Left ventricle myocardium inferior (tissue), 1 donor: Measurements from ENCODE around the gene SLCO4A1. TPM values are rescaled to one million over a fixed set of nuclear protein-coding genes. Genes with fewer than 3 reads are reported as not detected.

ENCODE experiments used
- DNase-seq: peaks from one replicate; pipeline ENCODE4 v3.0.0-alpha.2; 2020
- H3K27ac ChIP-seq: fragments of 200-600 bp; replicated peaks from 2 replicates; pipeline ENCODE4 v1.8.0; 2021
- H3K27me3 ChIP-seq: fragments of 200-600 bp; 2 replicates; pipeline ENCODE4 v1.8.0; 2021; ENCODE audit warnings: low read depth
- H3K36me3 ChIP-seq: fragments of 200-600 bp; 2 replicates; pipeline ENCODE4 v1.8.0; 2021
- H3K4me1 ChIP-seq: fragments of 200-600 bp; 2 replicates; pipeline ENCODE4 v1.8.0; 2021
- H3K4me3 ChIP-seq: fragments of 200-600 bp; 2 replicates; pipeline ENCODE4 v1.8.0; 2021; ENCODE audit warnings: mild to moderate bottlenecking, moderate library complexity
- H3K9me3 ChIP-seq: fragments of 200-600 bp; replicated peaks from 2 replicates; pipeline ENCODE4 v1.8.0; 2021
- intact Hi-C: fragments of 100-400 bp; cut with micrococcal nuclease; formaldehyde crosslinking; loops from one replicate; pipeline ENCODE4 v1.11.0; 2022
- total RNA-seq: library from RNA; stranded (reverse); fragmentation: NEBNext Ultra II Directional; extraction: Animal tissue kit (Norgen Biotek cat#: 25700); gene quantifications from one replicate; pipeline ENCODE4 v1.2.1, GENCODE V29; 2021
- TF ChIP-seq, protein P1 (sequence below): fragments of 200-600 bp; IDR thresholded peaks from 2 replicates; pipeline ENCODE4 v1.8.0; 2021; ENCODE audit warnings: antibody characterized with exemption, mild to moderate bottlenecking, borderline replicate concordance
- donor health status: DM: no; HTN: yes; CAD: no; lungs with severe emphysema.

The SLCO4A1 gene
- total RNA-seq, 1 donor from 2014 or later = 12.7 TPM

DNA sequence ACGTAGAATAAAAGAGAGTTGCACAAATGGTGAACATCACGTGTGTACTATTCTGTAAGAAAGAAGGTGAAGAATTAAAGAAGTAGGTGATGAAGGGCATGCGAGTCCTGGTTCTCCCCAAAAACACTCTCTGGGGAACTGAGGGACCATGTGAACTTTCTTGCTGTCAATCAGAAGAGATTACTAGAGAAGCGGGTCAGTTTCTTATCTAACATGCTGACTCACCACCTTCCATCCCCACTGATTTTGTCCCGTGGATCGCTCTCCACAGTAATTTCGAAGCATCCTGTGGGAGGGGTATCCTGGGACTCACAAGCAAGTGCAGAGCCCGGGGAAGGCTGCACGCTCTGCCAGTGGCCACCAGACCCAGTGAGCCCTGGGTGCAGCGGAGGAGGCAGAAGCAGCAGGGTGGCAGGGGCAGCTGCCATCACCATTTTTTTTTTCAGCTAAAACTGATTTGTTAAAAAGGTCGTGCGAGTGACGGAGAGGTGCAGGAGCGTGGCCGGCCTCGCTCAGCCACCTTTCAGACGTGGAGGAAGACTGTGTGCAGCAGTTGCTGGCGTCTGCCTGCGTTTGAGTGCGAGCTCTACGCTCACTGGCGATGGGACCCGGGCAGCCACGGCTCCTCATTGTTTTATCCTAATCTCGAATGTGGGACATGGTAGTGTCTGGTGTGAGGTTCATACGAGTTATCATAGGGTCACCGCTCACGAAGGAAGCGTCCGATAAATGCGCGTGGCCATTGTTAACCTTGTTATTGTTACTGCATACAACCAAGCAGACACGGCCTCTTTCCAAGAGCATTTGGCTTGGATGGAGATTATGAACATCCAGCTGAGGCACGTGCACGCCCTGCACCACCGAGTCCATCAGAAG lies 28.0 kb upstream of the SLCO4A1 start:
- Histone ChIP-seq H3K36me3 (no peaks in the 10 kb centered on the region), H3K4me1 (peaks cover 29% of the 10 kb centered on the region), H3K9me3 (no peaks in the 10 kb centered on the region), H3K4me3 (no peak overlapping the region), H3K27me3 (peaks cover 17% of the 10 kb centered on the region), H3K27ac (no peak overlapping the region)
- intact Hi-C loops = no loop called here
- DNase-seq = no peak
- TF ChIP-seq, protein P1, sequence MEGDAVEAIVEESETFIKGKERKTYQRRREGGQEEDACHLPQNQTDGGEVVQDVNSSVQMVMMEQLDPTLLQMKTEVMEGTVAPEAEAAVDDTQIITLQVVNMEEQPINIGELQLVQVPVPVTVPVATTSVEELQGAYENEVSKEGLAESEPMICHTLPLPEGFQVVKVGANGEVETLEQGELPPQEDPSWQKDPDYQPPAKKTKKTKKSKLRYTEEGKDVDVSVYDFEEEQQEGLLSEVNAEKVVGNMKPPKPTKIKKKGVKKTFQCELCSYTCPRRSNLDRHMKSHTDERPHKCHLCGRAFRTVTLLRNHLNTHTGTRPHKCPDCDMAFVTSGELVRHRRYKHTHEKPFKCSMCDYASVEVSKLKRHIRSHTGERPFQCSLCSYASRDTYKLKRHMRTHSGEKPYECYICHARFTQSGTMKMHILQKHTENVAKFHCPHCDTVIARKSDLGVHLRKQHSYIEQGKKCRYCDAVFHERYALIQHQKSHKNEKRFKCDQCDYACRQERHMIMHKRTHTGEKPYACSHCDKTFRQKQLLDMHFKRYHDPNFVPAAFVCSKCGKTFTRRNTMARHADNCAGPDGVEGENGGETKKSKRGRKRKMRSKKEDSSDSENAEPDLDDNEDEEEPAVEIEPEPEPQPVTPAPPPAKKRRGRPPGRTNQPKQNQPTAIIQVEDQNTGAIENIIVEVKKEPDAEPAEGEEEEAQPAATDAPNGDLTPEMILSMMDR = no peak

DNA sequence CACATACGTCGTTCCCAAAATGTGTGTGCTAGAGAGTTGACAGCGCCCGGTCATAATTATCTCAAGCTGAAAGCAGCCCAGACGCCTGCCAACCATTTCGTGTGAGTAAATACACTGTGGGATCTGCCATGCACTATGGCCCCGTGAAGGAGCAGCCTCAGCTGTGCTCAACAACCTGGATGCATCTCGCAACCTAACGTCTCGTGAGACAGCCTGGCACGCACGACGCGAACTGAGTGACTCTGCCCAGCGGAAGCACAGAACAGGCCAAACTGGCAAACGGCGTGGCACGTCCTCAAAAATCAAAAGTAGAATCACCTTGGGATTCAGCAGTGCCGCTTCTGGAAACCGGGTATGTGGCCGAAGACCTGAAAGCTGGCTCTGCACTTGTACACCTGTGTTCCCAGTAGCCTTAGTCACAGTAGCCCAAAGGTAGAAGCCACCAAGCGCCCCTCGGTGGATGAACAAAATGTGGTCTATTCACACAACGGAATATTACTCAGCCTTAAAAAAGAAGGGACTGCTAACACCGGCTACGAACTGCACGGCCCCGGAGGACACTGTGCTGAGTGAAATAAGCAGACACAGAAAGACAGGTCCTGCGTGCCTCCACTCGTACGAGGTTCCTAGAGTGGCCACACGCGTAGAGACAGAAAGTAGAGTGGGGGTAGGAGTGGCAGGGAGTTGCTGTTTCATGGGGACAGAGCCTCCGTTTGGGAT lies 27.2 kb upstream of the SLCO4A1 start:
- Histone ChIP-seq H3K27me3 (peaks cover 17% of the 10 kb centered on the region), H3K9me3 (no peaks in the 10 kb centered on the region), H3K27ac (no peak overlapping the region), H3K4me1 (peaks cover 29% of the 10 kb centered on the region), H3K4me3 (no peak overlapping the region), H3K36me3 (no peaks in the 10 kb centered on the region)
- TF ChIP-seq, protein P1 = no peak
- DNase-seq = no peak
- intact Hi-C loops = no loop called here

- Histone ChIP-seq H3K9me3 (no peaks in the 10 kb centered on the region), H3K36me3 (no peaks in the 10 kb centered on the region), H3K27me3 (peaks cover 15% of the 10 kb centered on the region), H3K4me3 (no peak overlapping the region), H3K4me1 (peaks cover 29% of the 10 kb centered on the region), H3K27ac (no peak overlapping the region)
- DNase-seq = no peak
- TF ChIP-seq, protein P1 = no peak
- intact Hi-C loops = no loop called here
Observed at GRCh38 chr20:62615750-62616251, 26.5 kb upstream of the SLCO4A1 start.

- H3K9me3 ChIP-seq = no peaks in the 10 kb centered on the region
- no peaks in the 10 kb centered on the region for H3K36me3 ChIP-seq
- H3K4me1 ChIP-seq = peaks cover 37% of the 10 kb centered on the region
- peak; percentile 75 for DNase-seq
- intact Hi-C loops = no loop called here
- peaks cover 4% of the 10 kb centered on the region for H3K27me3 ChIP-seq
- TF ChIP-seq, protein P1 = peak; percentile 98
- peak overlapping the region; percentile 91 for H3K27ac ChIP-seq
- no peak overlapping the region for H3K4me3 ChIP-seq
Observed at GRCh38 chr20:62616728-62617621, 25.3 kb upstream of the SLCO4A1 start.
